Colonic mucosa (tissue), 4 donors: ENCODE results near the gene ZNF568. TPM values are rescaled to one million over a fixed set of nuclear protein-coding genes. Genes with fewer than 3 reads are reported as not detected.

Experiments used
- DNase-seq: peaks from one replicate; pipeline ENCODE4 v3.0.0-alpha.2; 2020
- H3K27ac ChIP-seq: fragments of 200-600 bp; one replicate; pipeline ENCODE4 v1.8.0; 2021
- H3K27me3 ChIP-seq: fragments of 200-600 bp; one replicate; pipeline ENCODE4 v1.8.0; 2021
- H3K36me3 ChIP-seq: fragments of 200-600 bp; one replicate; pipeline ENCODE4 v1.8.0; 2021
- H3K4me1 ChIP-seq: fragments of 200-600 bp; one replicate; pipeline ENCODE4 v1.8.0; 2021; ENCODE audit warnings: mild to moderate bottlenecking
- H3K4me3 ChIP-seq: fragments of 200-600 bp; one replicate; pipeline ENCODE4 v1.8.0; 2021
- H3K9ac ChIP-seq, 2 donors: one replicate each; pipeline ENCODE4 v1.7.0; 2013; ENCODE audit warnings: control low read depth in 2 of 2, low read depth in 2 of 2, low read length in 2 of 2
- H3K9me3 ChIP-seq: fragments of 200-600 bp; one replicate; pipeline ENCODE4 v1.8.0; 2021
- intact Hi-C: fragments of 100-400 bp; cut with DNase I; formaldehyde crosslinking; loops from one replicate; pipeline ENCODE4 v1.14.1; 2022
- total RNA-seq, 2 donors: library from RNA; stranded (reverse); fragmentation: NEBNext Ultra II Directional in 1 of 2; extraction: Animal tissue kit (Norgen Biotek cat#: 25700) in 1 of 2; gene quantifications; one replicate each; pipeline ENCODE4 v1.2.1, GENCODE V29; 2021
- TF ChIP-seq, protein P1 (sequence below): fragments of 200-600 bp; IDR thresholded peaks from one replicate; pipeline ENCODE4 v1.8.0; 2022; ENCODE audit warnings: antibody characterized with exemption, mild to moderate bottlenecking
- donor health status: healthy.
- donor health status: DM: no; HTN: no; CAD: no.
- donor health status: DM: no; HTN: no; CAD: no.

The ZNF568 gene
- total RNA-seq, 2 donors from 2014 or later, result 2.5 to 4.7 TPM

DNA sequence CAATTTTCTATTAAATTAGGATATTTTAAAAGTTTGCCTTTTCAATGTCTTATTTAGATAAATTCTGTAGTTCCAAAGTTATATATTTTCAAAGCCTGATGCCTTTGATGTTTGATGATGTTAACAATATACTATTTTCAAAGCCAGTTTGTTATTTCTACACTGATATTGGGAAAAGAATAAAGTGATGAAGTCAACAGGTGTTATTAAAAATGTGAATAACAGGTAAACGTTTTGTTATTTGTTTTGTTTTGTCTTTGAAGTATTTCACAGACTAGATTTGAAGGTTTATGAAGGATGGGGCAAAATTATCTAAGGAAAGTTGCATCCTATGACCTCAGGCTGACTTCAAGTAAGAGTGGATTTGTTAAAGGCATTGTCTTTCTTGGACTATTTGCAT, 129.0 kb downstream of the ZNF568 start:
- no peaks in the 10 kb centered on the region for H3K4me1 ChIP-seq
- DNase-seq, result no peak
- TF ChIP-seq, protein P1, sequence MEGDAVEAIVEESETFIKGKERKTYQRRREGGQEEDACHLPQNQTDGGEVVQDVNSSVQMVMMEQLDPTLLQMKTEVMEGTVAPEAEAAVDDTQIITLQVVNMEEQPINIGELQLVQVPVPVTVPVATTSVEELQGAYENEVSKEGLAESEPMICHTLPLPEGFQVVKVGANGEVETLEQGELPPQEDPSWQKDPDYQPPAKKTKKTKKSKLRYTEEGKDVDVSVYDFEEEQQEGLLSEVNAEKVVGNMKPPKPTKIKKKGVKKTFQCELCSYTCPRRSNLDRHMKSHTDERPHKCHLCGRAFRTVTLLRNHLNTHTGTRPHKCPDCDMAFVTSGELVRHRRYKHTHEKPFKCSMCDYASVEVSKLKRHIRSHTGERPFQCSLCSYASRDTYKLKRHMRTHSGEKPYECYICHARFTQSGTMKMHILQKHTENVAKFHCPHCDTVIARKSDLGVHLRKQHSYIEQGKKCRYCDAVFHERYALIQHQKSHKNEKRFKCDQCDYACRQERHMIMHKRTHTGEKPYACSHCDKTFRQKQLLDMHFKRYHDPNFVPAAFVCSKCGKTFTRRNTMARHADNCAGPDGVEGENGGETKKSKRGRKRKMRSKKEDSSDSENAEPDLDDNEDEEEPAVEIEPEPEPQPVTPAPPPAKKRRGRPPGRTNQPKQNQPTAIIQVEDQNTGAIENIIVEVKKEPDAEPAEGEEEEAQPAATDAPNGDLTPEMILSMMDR, result no peak
- H3K27ac ChIP-seq, result no peak overlapping the region
- no peak overlapping the region for H3K4me3 ChIP-seq
- intact Hi-C loops, result no loop called here
- no peak overlapping the region for H3K9ac ChIP-seq
- H3K27me3 ChIP-seq, result no peaks in the 10 kb centered on the region
- H3K9me3 ChIP-seq, result no peaks in the 10 kb centered on the region
- no peaks in the 10 kb centered on the region for H3K36me3 ChIP-seq

Other genes with a start within 250 kb of the ZNF568 start
- 1 to 10 TPM; 3.7 to 4.2 TPM for gene ZNF461, start 249.5 kb upstream of the ZNF568 start, total RNA-seq
- gene ZNF567, start 228.7 kb upstream of the ZNF568 start, total RNA-seq, result 1 to 10 TPM; 2.7 to 4.6 TPM
- gene ZNF850, start 143.5 kb upstream of the ZNF568 start, total RNA-seq, result 1 to 10 TPM; 1.1 to 3.1 TPM
- 1 to 10 TPM; 3.1 to 3.9 TPM for gene ZNF790, start 77.9 kb upstream of the ZNF568 start, total RNA-seq
- gene ZNF345, start 65.5 kb upstream of the ZNF568 start, total RNA-seq, result 1 to 10 TPM; 2.3 to 2.9 TPM
- 1 to 10 TPM; 1.1 to 1.8 TPM for gene ZNF829, start within 50 bp of the ZNF568 start, total RNA-seq
- gene ZNF420, start 162.1 kb downstream of the ZNF568 start, total RNA-seq, result 1 to 10 TPM; 6.3 to 6.7 TPM